IPS DF 19.7 (cell line): Measurements from ENCODE around the gene PARD3.

ENCODE experiments used
- DNase-seq: peaks from one replicate; pipeline ENCODE4 v3.0.0-alpha.2; 2013; ENCODE audit warnings: low read depth, low spot score

Gene PARD3

DNA sequence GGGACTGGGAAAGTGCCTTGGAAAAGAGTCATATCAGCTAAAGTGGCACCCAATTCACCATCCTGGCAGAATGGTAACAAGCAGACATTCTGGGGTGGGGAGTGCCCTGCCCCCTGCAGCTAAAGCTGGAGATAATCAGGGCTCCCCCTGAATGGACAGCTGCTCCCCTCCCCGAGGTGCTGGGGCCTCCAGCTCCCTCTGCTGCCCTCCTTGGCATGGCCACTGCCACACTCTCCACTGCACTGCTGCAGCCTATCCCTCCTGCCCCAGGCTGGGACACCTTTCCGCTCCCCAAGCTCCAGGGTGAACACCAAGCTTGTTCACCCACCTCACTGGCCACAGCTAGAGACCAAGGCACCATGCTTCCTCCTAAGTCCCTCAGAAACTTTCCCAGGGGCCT is 9.8 kb upstream of the PARD3 start:
- DNase-seq, result no peak

- no peak for DNase-seq
Measured at GRCh38 chr10:34821587-34822585, 6.8 kb upstream of the PARD3 start.

DNA sequence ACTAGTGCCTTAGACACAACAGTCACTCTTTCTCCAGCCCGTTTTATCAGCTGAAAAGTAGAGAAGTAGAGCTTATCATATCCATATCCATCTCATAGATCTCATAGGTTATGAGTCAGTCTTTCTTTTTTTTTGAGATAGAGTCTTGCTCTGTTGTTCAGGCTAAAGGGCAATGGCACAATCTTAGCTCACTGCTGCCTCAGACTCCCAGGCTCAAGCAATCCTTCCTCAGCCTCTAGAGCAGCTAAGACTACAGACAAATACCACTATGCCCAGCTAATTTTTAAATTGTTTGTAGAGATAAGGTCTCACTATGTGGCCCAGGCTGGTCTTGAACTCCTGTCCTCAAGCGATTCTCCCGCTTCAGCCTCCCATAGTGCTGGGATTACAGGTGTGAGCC is 2.5 kb upstream of the PARD3 start:
- no peak for DNase-seq

DNA sequence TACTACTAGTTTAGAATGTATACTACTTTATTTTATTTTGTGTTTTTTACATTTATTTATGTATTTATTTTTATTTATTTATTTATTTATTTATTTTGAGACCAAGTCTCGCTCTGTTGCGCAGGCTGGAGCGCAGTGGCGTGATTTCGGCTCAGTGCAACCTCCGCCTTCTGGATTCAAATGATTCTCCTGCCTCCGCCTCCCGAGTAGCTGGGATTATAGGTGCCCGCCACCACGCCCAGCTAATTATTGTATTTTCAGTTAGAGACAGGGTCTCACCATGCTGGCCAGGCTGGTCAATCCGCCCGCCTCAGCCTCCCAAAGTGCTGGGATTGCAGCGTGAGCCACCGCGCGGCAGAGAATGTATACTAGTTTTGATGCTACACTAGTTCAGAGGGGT is 2.0 kb upstream of the PARD3 start:
- DNase-seq, result no peak

DNA sequence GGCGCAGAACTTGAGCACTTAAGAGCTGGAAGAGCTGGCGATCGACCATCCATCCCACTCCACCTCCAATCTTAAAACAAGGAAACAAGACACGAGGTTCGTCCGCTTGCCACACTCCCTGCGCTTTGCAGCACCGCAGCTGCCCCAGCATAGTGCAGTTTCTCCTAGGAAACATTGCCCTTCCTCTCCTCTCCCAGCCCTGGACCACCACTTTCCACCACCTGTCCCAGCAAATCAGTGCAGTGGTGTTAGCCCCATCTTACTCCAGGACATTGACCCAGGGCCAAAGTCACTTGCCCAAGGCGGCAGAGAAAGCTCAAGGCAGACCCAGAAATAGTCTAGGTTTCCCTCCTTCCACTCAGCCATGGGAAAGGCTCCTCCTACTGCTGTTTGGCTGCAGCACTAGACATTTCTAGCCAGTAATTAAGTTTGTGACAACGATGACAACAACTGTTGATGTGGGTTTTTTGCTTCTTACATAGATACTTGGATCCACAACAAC is 1.5 kb upstream of the PARD3 start:
- no peak for DNase-seq

DNA sequence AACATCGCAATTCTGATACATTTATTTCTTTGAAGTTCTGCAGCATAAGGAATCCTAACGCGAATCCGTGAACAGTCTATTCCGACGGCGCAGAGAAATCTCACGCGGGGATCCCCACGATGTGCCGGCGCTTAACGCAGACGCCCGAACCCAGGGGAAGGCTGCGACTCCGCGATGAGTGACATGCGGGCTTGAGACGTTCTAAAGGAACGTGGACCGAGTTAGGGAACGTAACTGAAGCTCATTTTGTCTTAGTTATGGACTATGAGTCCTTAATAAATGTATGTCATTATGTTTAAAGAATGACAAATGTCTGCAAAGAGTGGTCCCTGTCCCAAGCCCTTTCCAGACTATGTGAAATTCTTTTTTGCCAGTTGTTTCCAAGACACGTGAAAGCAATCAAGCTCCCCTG is 995 bp upstream of the PARD3 start:
- DNase-seq, result no peak

DNA sequence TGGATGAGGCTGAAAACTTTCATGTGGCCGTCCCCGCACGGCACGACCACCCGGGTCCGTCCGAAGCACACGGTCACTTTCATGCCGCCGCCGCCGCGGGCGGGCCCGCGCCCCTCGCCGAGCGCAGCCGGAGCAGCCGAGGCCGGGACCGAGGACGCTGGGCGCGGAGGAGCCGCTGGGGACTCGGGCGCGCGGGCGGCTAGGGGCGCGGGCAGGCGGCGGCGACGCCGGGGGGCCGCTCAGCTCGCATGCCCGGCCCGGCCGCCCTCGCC is 247 bp downstream of the PARD3 start:
- DNase-seq, result no peak

GRCh38 chr10:34814223-34814912 is 728 bp downstream of the PARD3 start:
- DNase-seq, result no peak

GRCh38 chr10:34813626-34814222 is 1.4 kb downstream of the PARD3 start:
- no peak for DNase-seq

DNA sequence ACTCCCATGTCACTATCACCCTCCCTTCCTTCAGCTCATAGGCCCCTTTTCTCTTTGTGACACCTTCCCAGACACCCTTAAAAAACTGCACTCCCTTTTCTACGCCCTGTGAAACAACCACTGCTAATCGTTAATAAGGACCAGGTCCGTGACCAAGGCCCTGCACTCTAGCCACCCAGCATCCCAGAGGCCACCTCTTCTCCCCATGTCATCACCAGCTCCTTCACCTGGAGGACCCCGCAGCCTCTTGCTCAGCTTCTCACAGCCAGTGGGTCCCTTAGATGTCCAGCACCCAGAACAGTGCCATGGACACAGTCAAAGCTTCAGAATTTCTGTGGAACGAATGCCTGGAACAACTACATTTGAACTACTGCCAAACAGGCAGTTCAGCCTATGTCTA is 2.3 kb downstream of the PARD3 start:
- DNase-seq, result no peak

DNA sequence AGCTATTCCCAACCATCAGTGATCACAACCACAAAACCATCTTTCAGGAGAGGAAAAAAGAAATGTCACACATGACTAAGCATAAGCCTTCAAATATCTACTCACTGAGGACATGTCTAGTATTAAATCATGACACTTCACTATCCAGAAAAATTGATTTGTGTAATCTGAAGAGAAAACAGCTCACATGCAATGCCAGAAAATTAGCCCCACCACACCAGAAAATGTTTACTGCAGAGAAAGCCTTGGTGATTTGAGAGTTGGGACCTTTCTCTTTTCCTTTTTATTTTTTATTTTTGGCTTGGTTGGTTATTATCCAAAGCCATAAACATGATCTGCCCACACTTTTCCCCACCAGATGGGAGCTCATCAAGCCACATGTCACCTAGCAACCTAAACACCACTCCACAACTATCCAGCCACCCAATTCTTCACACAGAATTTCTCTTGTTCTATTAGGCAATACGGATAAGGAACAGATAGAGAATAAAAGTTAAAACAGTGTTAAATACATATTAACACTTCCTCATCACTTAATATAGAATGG is 3.1 kb downstream of the PARD3 start:
- DNase-seq, result no peak

DNA sequence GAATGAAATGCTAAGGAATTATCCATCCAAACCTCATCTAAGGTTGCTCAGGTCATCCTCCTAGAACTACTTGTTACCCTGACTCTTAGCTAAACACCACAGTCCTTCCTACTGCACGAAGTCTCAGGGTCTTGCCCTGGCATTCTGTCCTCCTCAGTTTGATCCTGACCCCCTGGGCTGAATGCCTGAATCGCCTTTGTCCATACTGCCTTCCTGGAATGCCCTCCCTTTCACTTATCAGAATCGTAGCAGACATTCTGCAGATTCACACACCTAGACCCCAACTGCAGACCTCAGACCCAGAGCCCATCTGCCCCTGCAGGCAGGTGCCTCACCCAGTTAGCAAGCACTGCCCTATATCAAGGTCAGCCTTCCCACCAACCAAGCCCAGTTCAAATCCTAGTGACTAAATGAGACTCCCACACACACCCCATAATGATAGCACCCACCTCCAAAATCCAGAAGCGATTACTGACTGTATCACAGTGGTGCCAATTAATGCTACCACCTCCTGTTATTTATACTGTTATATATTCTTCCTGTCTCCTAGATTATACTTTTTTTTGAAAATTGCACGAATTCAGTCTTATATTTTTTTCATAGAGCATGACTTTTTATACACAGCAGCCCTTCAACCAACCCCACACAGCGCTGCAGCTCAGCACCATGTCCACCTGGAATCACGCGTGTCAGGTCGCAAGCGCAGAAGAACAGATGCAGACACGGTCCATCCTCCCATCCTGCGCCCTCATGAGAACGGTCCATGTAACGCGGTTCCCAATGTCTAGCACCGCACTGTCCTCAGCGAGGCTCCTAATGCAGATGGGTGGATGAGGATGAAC is 3.7 kb downstream of the PARD3 start:
- DNase-seq, result no peak

DNA sequence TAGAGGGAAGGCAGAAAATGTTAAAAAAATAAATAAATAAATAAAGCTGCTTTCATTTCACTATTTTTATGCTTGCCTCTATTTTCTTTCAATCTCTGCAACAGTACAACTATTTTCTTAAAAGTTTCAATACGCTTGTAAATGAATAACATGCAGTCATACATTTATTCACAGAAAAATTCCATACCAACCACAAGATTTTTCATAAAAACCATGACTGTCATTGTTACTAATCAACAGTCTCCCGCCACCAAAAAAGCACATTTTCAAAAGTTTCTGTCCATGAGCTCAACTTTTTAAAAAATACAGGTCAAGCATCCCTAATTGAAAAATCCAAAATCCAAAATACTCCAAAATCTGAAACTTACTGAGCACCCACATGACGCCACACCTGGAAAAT is 5.3 kb downstream of the PARD3 start:
- DNase-seq, result no peak

DNA sequence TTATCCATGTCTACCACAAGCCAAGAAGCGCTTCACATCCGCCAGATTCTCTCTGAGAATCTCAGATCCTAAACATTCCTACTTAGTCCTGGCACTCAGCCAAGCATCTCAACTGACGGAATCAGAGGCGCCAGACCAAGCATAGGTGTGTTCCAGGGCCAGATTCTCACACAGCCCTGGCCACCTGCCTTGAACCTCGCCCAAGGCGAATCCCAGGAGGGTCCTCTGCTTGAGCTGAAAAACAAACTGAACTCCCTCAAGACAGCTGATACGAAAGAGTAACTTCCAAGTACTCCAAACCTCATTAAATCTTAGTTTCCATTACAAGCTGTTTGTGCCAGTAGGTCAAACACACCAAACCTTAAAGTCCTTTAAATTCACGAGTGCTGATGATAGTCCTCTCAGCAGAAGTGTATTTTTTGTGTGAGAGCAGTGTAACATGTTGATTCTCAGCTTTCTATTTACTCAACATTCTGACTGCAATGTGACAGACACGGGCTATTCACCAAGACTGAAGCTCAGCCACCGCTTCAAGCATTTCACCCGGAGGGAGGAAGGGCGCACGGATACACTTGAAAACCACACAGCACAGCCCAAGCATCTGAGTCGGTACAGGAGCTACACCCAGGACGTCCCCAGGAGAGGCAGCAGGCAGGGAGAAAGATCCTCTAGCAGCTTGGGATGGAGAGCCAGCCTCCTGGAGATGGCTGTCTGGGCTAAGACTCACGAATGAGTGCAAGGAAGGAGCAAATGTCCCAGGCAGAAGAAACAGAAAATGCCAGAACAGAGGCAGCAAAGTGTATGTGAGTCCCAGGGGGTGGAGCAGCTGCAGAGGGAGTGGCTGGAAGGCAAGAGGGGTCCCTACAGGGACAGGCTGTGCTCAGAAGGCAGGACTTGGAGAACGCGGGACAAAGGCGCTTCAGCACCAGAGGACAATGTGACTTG is 6.0 kb downstream of the PARD3 start:
- DNase-seq, result no peak

- DNase-seq, result no peak
Measured at GRCh38 chr10:34808336-34808735, 6.8 kb downstream of the PARD3 start.

GRCh38 chr10:34804306-34804705 is 10.8 kb downstream of the PARD3 start:
- no peak for DNase-seq

GRCh38 chr10:34802692-34803091 is 12.4 kb downstream of the PARD3 start:
- no peak for DNase-seq

GRCh38 chr10:34801097-34801733 is 13.9 kb downstream of the PARD3 start:
- DNase-seq, result no peak

DNA sequence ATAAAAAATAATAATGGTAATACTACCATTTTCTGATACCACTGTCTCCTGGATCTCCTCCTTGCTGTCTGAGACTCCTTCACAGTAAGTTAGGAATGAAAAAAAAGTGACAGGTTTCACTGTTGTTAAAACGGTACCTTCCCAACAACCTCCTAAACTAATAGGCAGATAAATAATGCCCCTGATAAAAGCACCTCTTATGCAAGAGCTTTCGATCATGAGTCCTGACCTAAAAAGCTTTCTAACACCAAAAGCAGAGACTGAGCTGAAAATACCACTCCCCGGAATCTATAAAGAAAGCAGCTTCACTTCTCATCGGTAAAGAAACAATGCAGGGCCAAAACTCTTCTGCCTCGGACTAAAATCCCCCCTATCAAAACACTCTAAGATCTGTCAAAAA is 14.5 kb downstream of the PARD3 start:
- DNase-seq, result no peak

- no peak for DNase-seq
Measured at GRCh38 chr10:34798654-34799053, 16.4 kb downstream of the PARD3 start.
